Fibroblast of mammary gland (primary cell): ENCODE measurements around the gene TACR2.

Source experiments
- DNase-seq: peaks from one replicate; pipeline ENCODE4 v3.0.0-alpha.2; 2010; ENCODE audit warnings: low read depth
- H3K4me3 ChIP-seq: 2 replicates; pipeline ENCODE4 v1.5.1; 2011; ENCODE audit warnings: low read depth, mild to moderate bottlenecking, low read length, moderate library complexity; ENCODE audit not compliant: control insufficient read depth
- CTCF ChIP-seq: conservative IDR thresholded peaks from 2 replicates; pipeline ENCODE4 v1.5.1; 2011; ENCODE audit warnings: low read depth, low read length, inconsistent platforms; ENCODE audit not compliant: control insufficient read depth, insufficient read depth

The TACR2 gene

DNA sequence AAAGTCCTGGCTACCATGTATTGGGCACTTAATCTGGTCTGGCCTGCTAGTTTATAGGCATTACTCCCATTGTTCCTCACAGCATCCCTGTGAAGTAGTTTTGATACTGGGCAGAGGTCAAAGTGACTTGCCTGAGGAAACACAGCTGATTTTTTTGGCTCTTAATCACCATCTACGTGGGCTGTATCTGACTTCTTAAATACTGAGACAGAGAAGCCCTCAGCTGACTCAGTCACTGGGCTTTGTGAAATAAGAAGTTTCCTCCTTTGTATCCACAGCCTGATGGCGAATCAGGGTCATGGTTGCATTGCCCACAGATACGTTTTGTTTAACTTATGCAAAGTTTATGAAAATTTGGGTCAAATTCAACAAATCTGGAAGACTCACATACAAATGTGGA lies 13.2 kb downstream of the TACR2 start:
- no peak for TF ChIP-seq CTCF
- peak; percentile 93 for DNase-seq
- H3K4me3 ChIP-seq, result no peak overlapping the region

GRCh38 chr10:69403066-69403465 lies 13.7 kb downstream of the TACR2 start:
- no peak for TF ChIP-seq CTCF
- H3K4me3 ChIP-seq, result no peak overlapping the region
- DNase-seq, result no peak

DNA sequence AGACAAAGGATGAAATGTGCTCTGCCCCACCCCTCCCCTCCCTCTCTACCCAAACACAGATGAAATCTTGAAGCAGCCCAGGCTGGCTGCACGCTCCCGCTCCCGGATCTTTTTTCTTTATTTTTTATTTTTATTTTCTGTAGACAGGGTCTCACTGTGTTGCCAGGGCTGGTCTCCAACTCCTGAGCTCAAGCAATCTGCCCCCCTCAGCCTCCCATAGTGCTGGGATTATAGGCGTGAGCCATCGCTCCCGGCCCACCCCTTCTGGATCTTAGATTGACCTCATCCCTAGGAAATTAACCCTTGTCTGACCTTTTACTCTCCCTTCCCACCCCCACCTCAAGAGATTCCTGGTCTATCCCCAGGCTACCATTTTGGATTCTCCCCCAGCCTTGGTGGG lies 14.3 kb downstream of the TACR2 start:
- no peak for TF ChIP-seq CTCF

GRCh38 chr10:69401416-69401815 lies 15.3 kb downstream of the TACR2 start:
- no peak for DNase-seq
- no peak for TF ChIP-seq CTCF
- no peak overlapping the region for H3K4me3 ChIP-seq

More for the DNA sequence above, 14.3 kb downstream of the TACR2 start:
- DNase-seq, result no peak
- no peak overlapping the region for H3K4me3 ChIP-seq

GRCh38 chr10:69400936-69401335 lies 15.8 kb downstream of the TACR2 start:
- no peak overlapping the region for H3K4me3 ChIP-seq
- no peak for DNase-seq
- TF ChIP-seq CTCF, result no peak

DNA sequence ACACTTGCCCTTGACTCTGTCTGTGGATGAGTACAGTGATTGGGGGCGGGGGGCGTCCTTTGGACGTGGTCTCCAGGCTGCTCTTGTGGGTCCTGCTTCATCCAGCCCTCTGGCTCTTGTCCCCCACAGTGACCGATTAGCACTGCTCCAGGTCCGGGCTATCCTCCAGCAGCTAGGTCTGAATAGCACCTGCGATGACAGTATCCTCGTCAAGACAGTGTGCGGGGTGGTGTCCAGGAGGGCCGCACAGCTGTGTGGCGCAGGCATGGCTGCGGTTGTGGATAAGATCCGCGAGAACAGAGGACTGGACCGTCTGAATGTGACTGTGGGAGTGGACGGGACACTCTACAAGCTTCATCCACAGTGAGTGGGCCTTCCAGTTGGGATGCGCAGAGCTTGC lies 18.3 kb downstream of the TACR2 start:
- DNase-seq, result no peak
- no peak overlapping the region for H3K4me3 ChIP-seq
- no peak for TF ChIP-seq CTCF

DNA sequence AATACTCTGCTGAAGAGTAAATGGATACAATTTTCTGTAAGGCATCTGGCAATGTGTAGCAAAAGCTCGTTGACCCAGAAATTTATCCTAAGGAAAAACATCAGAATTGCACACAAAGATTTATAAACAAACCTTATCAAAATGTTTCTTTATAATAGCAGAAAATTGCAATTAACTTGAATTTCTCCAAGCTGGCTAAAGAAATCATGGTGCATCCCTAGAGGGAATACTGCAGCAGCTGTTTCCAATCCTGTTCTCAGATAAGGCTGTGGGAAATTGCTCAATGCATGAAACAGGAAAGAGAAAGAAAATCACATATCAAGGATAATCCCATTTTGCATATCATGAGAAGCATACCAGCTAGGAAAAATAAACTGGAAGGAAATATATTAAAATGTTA lies 18.7 kb downstream of the TACR2 start:
- DNase-seq, result peak; percentile 50
- no peak overlapping the region for H3K4me3 ChIP-seq
- TF ChIP-seq CTCF, result no peak
